ENCODE results near the gene GBE1.

The GBE1 gene

GRCh38 chr3:81459733-81460132 is 301.7 kb downstream of the GBE1 start:
- no peak for DNase-seq

GRCh38 chr3:81452418-81452817 is 309.0 kb downstream of the GBE1 start:
- DNase-seq = no peak

GRCh38 chr3:81451611-81452010 is 309.8 kb downstream of the GBE1 start:
- no peak for DNase-seq

- DNase-seq = no peak
Measured at GRCh38 chr3:81451140-81451539, 310.3 kb downstream of the GBE1 start.

- DNase-seq = no peak
Measured at GRCh38 chr3:81446806-81447205, 314.6 kb downstream of the GBE1 start.

- no peak for DNase-seq
Measured at GRCh38 chr3:81445712-81446111, 315.7 kb downstream of the GBE1 start.

- no peak for DNase-seq
Measured at GRCh38 chr3:81444817-81445460, 316.5 kb downstream of the GBE1 start.

- no peak for DNase-seq
Measured at GRCh38 chr3:81443958-81444357, 317.5 kb downstream of the GBE1 start.

GRCh38 chr3:81443457-81443782 is 318.0 kb downstream of the GBE1 start:
- no peak for DNase-seq

GRCh38 chr3:81442758-81443456 is 318.5 kb downstream of the GBE1 start:
- no peak for DNase-seq

- no peak for DNase-seq
Measured at GRCh38 chr3:81440661-81441060, 320.8 kb downstream of the GBE1 start.
